ENCODE results near the gene ARL15. TPM values are rescaled to one million over a fixed set of nuclear protein-coding genes. Genes with fewer than 3 reads are reported as not detected.

Gene ARL15
- total and polyA plus RNA-seq, 9 of the 15 experiments (the other 6 are each of a cell fraction or from before 2014, with no cell fraction given) = 18.5 to 80.4 (median 57.0) TPM

- TF ChIP-seq FOXP4 (CRISPR knock-in tag; IDR thresholded peaks at IDR 0.05; ENCODE audit: borderline replicate concordance) (no peak), SMAD3 (CRISPR knock-in tag; conservative IDR thresholded peaks at IDR 0.05) (no peak), ZNF77 (CRISPR knock-in tag; IDR thresholded peaks at IDR 0.05) (no peak), SIN3A (IDR thresholded peaks at IDR 0.05; ENCODE audit: borderline replicate concordance in 2 of 2, control insufficient read depth in 1 of 2, low read depth in 2 of 2, low read length in 2 of 2) (no peak), CREM (IDR thresholded peaks at IDR 0.05; ENCODE audit: low read depth) (no peak), DEAF1 (CRISPR knock-in tag; IDR thresholded peaks at IDR 0.05) (0 out of 2 replicates have a peak, but pooled peaks have one; percentile 17), BRCA1 (IDR thresholded peaks at IDR 0.05) (no peak), BRCA1 (CRISPR knock-in tag; IDR thresholded peaks at IDR 0.05) (no peak), MBD2 (IDR thresholded peaks at IDR 0.05; ENCODE audit: borderline replicate concordance, low read depth) (no peak), KHSRP (IDR thresholded peaks at IDR 0.05) (no peak), PRDM10 (IDR thresholded peaks at IDR 0.05; ENCODE audit: partially characterized antibody) (no peak)
Measured at GRCh38 chr5:54312499-54312898, 2.1 kb upstream of the ARL15 start (continued).

Data from K562 (cell line).